Measurements from ENCODE around the gene RAN.

Gene RAN

GRCh38 chr12:130922511-130922953 lies 50.7 kb downstream of the RAN start:
- H3K4me3 Mint-ChIP-seq = no peak overlapping the region
- peaks cover 23% of the 10 kb centered on the region for H3K27me3 Mint-ChIP-seq
- no peak overlapping the region for H3K27ac Mint-ChIP-seq
- no peaks in the 10 kb centered on the region for H3K36me3 Mint-ChIP-seq
- H3K9me3 Mint-ChIP-seq (ENCODE audit: low read depth) = no peaks in the 10 kb centered on the region
- no peaks in the 10 kb centered on the region for H3K4me1 Mint-ChIP-seq (ENCODE audit: low read depth)

GRCh38 chr12:130924966-130925665 lies 53.2 kb downstream of the RAN start:
- Mint-ChIP-seq H3K27me3 (peaks cover 27% of the 10 kb centered on the region), H3K27ac (no peak overlapping the region), H3K4me1 (ENCODE audit: low read depth) (no peaks in the 10 kb centered on the region), H3K4me3 (no peak overlapping the region), H3K36me3 (no peaks in the 10 kb centered on the region), H3K9me3 (ENCODE audit: low read depth) (no peaks in the 10 kb centered on the region)

GRCh38 chr12:130925666-130926015 lies 53.8 kb downstream of the RAN start:
- H3K9me3 Mint-ChIP-seq (ENCODE audit: low read depth) = no peaks in the 10 kb centered on the region
- H3K27me3 Mint-ChIP-seq = peaks cover 21% of the 10 kb centered on the region
- H3K27ac Mint-ChIP-seq = no peak overlapping the region
- H3K36me3 Mint-ChIP-seq = no peaks in the 10 kb centered on the region
- no peak overlapping the region for H3K4me3 Mint-ChIP-seq
- no peaks in the 10 kb centered on the region for H3K4me1 Mint-ChIP-seq (ENCODE audit: low read depth)
